Mesendoderm (in vitro differentiated cells): ENCODE measurements around the gene CREBL2.
"Not testable (repeated sequence)": the region's sequence is repeated elsewhere in the genome, so short reads cannot be mapped to it uniquely, and the experiment has no call there.

ENCODE experiments used
- DNase-seq: peaks from one replicate; pipeline ENCODE4 v3.0.0; 2013
- H2AK5ac ChIP-seq: 2 replicates; pipeline ENCODE4 v1.6.1; 2013; ENCODE audit warnings: low read length, inconsistent platforms
- H2BK120ac ChIP-seq: 2 replicates; pipeline ENCODE4 v1.6.1; 2013; ENCODE audit warnings: low read depth, mild to moderate bottlenecking, low read length, moderate library complexity, mixed read lengths
- H2BK15ac ChIP-seq: replicated peaks from 2 replicates; pipeline ENCODE4 v1.6.1; 2013; ENCODE audit warnings: low read depth, mild to moderate bottlenecking, moderate library complexity
- H2BK5ac ChIP-seq: 2 replicates; pipeline ENCODE4 v1.6.1; 2013; ENCODE audit warnings: low read length, inconsistent platforms
- H3K18ac ChIP-seq: 2 replicates; pipeline ENCODE4 v1.6.1; 2013; ENCODE audit warnings: mild to moderate bottlenecking, low read length, mixed read lengths
- H3K23ac ChIP-seq: one replicate; pipeline ENCODE4 v1.6.1; 2013; ENCODE audit warnings: low read length
- H3K27ac ChIP-seq: 2 replicates; pipeline ENCODE4 v1.5.1; 2013; ENCODE audit warnings: low read depth, mild to moderate bottlenecking, inconsistent platforms, low read length, moderate library complexity
- H3K27me3 ChIP-seq: 2 replicates; pipeline ENCODE4 v1.6.1; 2013; ENCODE audit warnings: low read length, control low read depth, mild to moderate bottlenecking, inconsistent platforms; ENCODE audit not compliant: insufficient read depth, poor library complexity
- H3K36me3 ChIP-seq: 2 replicates; pipeline ENCODE4 v1.6.1; 2013; ENCODE audit warnings: low read length, inconsistent platforms; ENCODE audit not compliant: control insufficient read depth, insufficient read depth
- H3K4ac ChIP-seq: one replicate; pipeline ENCODE4 v1.6.1; 2013; ENCODE audit warnings: low read depth, mild to moderate bottlenecking, low read length, moderate library complexity
- H3K4me1 ChIP-seq: 2 replicates; pipeline ENCODE4 v1.6.1; 2013; ENCODE audit warnings: low read depth, low read length, inconsistent platforms; ENCODE audit not compliant: control insufficient read depth
- H3K4me2 ChIP-seq: 2 replicates; pipeline ENCODE4 v1.6.1; 2013; ENCODE audit warnings: low read length
- H3K4me3 ChIP-seq: 2 replicates; pipeline ENCODE4 v1.5.1; 2013; ENCODE audit warnings: mild to moderate bottlenecking, low read length
- H3K56ac ChIP-seq: one replicate; pipeline ENCODE4 v1.6.1; 2013; ENCODE audit warnings: low read length
- H3K79me1 ChIP-seq: 2 replicates; pipeline ENCODE4 v1.6.1; 2013; ENCODE audit warnings: low read length, inconsistent platforms
- H3K79me2 ChIP-seq: 2 replicates; pipeline ENCODE4 v1.6.1; 2013; ENCODE audit warnings: mild to moderate bottlenecking, low read length; ENCODE audit not compliant: control insufficient read depth, insufficient read depth
- H3K9ac ChIP-seq: 2 replicates; pipeline ENCODE4 v1.6.1; 2013; ENCODE audit warnings: low read length, inconsistent platforms
- H4K5ac ChIP-seq: one replicate; pipeline ENCODE4 v1.6.1; 2013; ENCODE audit warnings: low read length
- H4K8ac ChIP-seq: one replicate; pipeline ENCODE4 v1.6.1; 2013; ENCODE audit warnings: low read depth, mild to moderate bottlenecking, control low read depth, low read length, moderate library complexity
- WGBS: extraction: QIAGEN DNeasy Blood & Tissue Kit; methylation state at CpG from one replicate; pipeline ENCODE4 v1.1.7; 2013; ENCODE audit warnings: low lambda C conversion rate, missing lambda C conversion rate; ENCODE audit not compliant: insufficient coverage; ENCODE audit errors: extremely low coverage; 5-methylcytosine and 5-hydroxymethylcytosine counted together

CREBL2 gene

GRCh38 chr12:12565971-12566370 lies 45.7 kb upstream of the CREBL2 start:
- no CpG with 5 or more reads among the region's 32 CpGs for WGBS
- H3K4me1 ChIP-seq, H3K23ac ChIP-seq: not testable (repeated sequence)

GRCh38 chr12:12572659-12573058 lies 39.0 kb upstream of the CREBL2 start:
- H3K79me2 ChIP-seq, result no peaks in the 10 kb centered on the region
- H3K56ac ChIP-seq, result no peak overlapping the region
- H3K79me1 ChIP-seq, result no peaks in the 10 kb centered on the region
- no peak overlapping the region for H3K27ac ChIP-seq
- H3K23ac ChIP-seq, result no peak overlapping the region
- H3K4ac ChIP-seq, result no peak overlapping the region
- no peak for DNase-seq
- no CpG with 5 or more reads among the region's 3 CpGs for WGBS
- no peaks in the 10 kb centered on the region for H3K27me3 ChIP-seq
- H3K36me3 ChIP-seq, result no peaks in the 10 kb centered on the region
- no peak overlapping the region for H2AK5ac ChIP-seq
- H2BK5ac ChIP-seq, result no peak overlapping the region
- H2BK120ac ChIP-seq, result no peak overlapping the region
- H3K4me3 ChIP-seq, result no peak overlapping the region
- H2BK15ac ChIP-seq, result no peak overlapping the region
- no peaks in the 10 kb centered on the region for H3K4me1 ChIP-seq
- H3K4me2 ChIP-seq, result no peak overlapping the region
- no peak overlapping the region for H4K8ac ChIP-seq
- no peak overlapping the region for H3K9ac ChIP-seq
- H4K5ac ChIP-seq, result no peak overlapping the region
- H3K18ac ChIP-seq, result no peak overlapping the region

More at GRCh38 chr12:12565971-12566370, 45.7 kb upstream of the CREBL2 start:
- H3K79me2 ChIP-seq, H2AK5ac ChIP-seq, H3K18ac ChIP-seq, H2BK120ac ChIP-seq, H3K56ac ChIP-seq, H3K4me2 ChIP-seq, H2BK5ac ChIP-seq, H4K8ac ChIP-seq, H3K4me3 ChIP-seq, H2BK15ac ChIP-seq, DNase-seq, H3K27me3 ChIP-seq, H4K5ac ChIP-seq, H3K9ac ChIP-seq, H3K79me1 ChIP-seq, H3K4ac ChIP-seq, H3K36me3 ChIP-seq, H3K27ac ChIP-seq: not testable (repeated sequence)

- Histone ChIP-seq H3K4ac (no peak overlapping the region), H3K9ac (no peak overlapping the region), H2BK5ac (no peak overlapping the region), H3K56ac (no peak overlapping the region), H2BK120ac (no peak overlapping the region), H3K79me1 (no peaks in the 10 kb centered on the region), H4K5ac (no peak overlapping the region), H3K4me3 (no peak overlapping the region), H3K4me2 (no peak overlapping the region), H3K36me3 (no peaks in the 10 kb centered on the region), H3K79me2 (no peaks in the 10 kb centered on the region), H2BK15ac (no peak overlapping the region), H4K8ac (no peak overlapping the region), H3K4me1 (no peaks in the 10 kb centered on the region), H3K18ac (no peak overlapping the region), H2AK5ac (no peak overlapping the region), H3K23ac (no peak overlapping the region), H3K27me3 (no peaks in the 10 kb centered on the region), H3K27ac (no peak overlapping the region)
- DNase-seq, result no peak
- no CpG with 5 or more reads among the region's 3 CpGs for WGBS
Measured at GRCh38 chr12:12577786-12578185, 33.9 kb upstream of the CREBL2 start.

- H2BK5ac ChIP-seq, H3K4ac ChIP-seq, H3K56ac ChIP-seq, H3K36me3 ChIP-seq, H4K8ac ChIP-seq, H3K4me1 ChIP-seq, H3K4me2 ChIP-seq, H2AK5ac ChIP-seq, H4K5ac ChIP-seq, H3K18ac ChIP-seq, H2BK120ac ChIP-seq, H3K79me1 ChIP-seq, DNase-seq, H2BK15ac ChIP-seq, H3K27ac ChIP-seq, H3K23ac ChIP-seq, H3K9ac ChIP-seq, H3K79me2 ChIP-seq, H3K4me3 ChIP-seq, H3K27me3 ChIP-seq: not testable (repeated sequence)
- WGBS, result no CpG with 5 or more reads among the region's 1 CpG
Measured at GRCh38 chr12:12580716-12581115, 31.0 kb upstream of the CREBL2 start.

GRCh38 chr12:12582193-12582881 lies 29.3 kb upstream of the CREBL2 start:
- Histone ChIP-seq H3K79me2 (no peaks in the 10 kb centered on the region), H3K4ac (no peak overlapping the region), H3K23ac (no peak overlapping the region), H3K79me1 (no peaks in the 10 kb centered on the region), H3K4me1 (no peaks in the 10 kb centered on the region), H3K9ac (no peak overlapping the region), H4K5ac (no peak overlapping the region), H4K8ac (no peak overlapping the region), H3K27me3 (no peaks in the 10 kb centered on the region), H3K4me3 (no peak overlapping the region), H3K27ac (no peak overlapping the region), H3K18ac (no peak overlapping the region), H3K36me3 (no peaks in the 10 kb centered on the region), H2AK5ac (no peak overlapping the region), H2BK5ac (no peak overlapping the region), H3K4me2 (no peak overlapping the region), H2BK120ac (no peak overlapping the region), H2BK15ac (no peak overlapping the region), H3K56ac (no peak overlapping the region)
- no peak for DNase-seq
- WGBS, result no CpG with 5 or more reads among the region's 4 CpGs

GRCh38 chr12:12582895-12583303 lies 28.8 kb upstream of the CREBL2 start:
- no peak overlapping the region for H3K9ac ChIP-seq
- H3K56ac ChIP-seq, result no peak overlapping the region
- DNase-seq, result no peak
- no peaks in the 10 kb centered on the region for H3K27me3 ChIP-seq
- H4K5ac ChIP-seq, result no peak overlapping the region
- H2AK5ac ChIP-seq, result no peak overlapping the region
- H3K79me1 ChIP-seq, result no peaks in the 10 kb centered on the region
- H4K8ac ChIP-seq, result no peak overlapping the region
- no peak overlapping the region for H2BK5ac ChIP-seq
- WGBS, result no CpG with 5 or more reads among the region's 6 CpGs
- no peak overlapping the region for H2BK120ac ChIP-seq
- H2BK15ac ChIP-seq, result no peak overlapping the region
- H3K4me2 ChIP-seq, result no peak overlapping the region
- H3K4me1 ChIP-seq, result no peaks in the 10 kb centered on the region
- no peak overlapping the region for H3K23ac ChIP-seq
- H3K4ac ChIP-seq, result no peak overlapping the region
- H3K18ac ChIP-seq, result no peak overlapping the region
- no peak overlapping the region for H3K4me3 ChIP-seq
- H3K27ac ChIP-seq, result no peak overlapping the region
- H3K36me3 ChIP-seq, result no peaks in the 10 kb centered on the region
- H3K79me2 ChIP-seq, result no peaks in the 10 kb centered on the region
